Activated T-cell treated with anti-CD3 and anti-CD28 coated beads, Interleukin-2, amount 50 U/mL, for 4 hours (primary cell): ENCODE data around the gene CELA1. TPM values are rescaled to one million over a fixed set of nuclear protein-coding genes. Genes with fewer than 3 reads are reported as not detected.

Experiments used
- ATAC-seq, 2 donors: fragments of 200-7000 bp; cut with Tn5 transposase; one replicate each; pipeline ENCODE4 v1.10.0; 2021
- DNase-seq: peaks from one replicate; pipeline ENCODE4 v3.0.0-alpha.2; 2020
- H3K27me3 Mint-ChIP-seq: one replicate; pipeline ENCODE4 v1.8.0; 2021; ENCODE audit warnings: low read depth, mixed read lengths
- H3K36me3 Mint-ChIP-seq: one replicate; pipeline ENCODE4 v1.8.0; 2022; ENCODE audit warnings: mixed read lengths; ENCODE audit not compliant: insufficient read depth
- H3K4me1 Mint-ChIP-seq: one replicate; pipeline ENCODE4 v1.8.0; 2021; ENCODE audit warnings: low read depth, mixed read lengths
- H3K4me3 Mint-ChIP-seq: one replicate; pipeline ENCODE4 v1.8.0; 2021; ENCODE audit warnings: mild to moderate bottlenecking, moderate library complexity, mixed read lengths
- H3K9me3 Mint-ChIP-seq: one replicate; pipeline ENCODE4 v1.8.0; 2021; ENCODE audit warnings: mixed read lengths
- total RNA-seq, 3 donors: library from RNA; stranded (reverse); gene quantifications; one replicate each; pipeline ENCODE4 v1.2.1, GENCODE V29; 2021

Gene CELA1
- not detected for total RNA-seq

DNA sequence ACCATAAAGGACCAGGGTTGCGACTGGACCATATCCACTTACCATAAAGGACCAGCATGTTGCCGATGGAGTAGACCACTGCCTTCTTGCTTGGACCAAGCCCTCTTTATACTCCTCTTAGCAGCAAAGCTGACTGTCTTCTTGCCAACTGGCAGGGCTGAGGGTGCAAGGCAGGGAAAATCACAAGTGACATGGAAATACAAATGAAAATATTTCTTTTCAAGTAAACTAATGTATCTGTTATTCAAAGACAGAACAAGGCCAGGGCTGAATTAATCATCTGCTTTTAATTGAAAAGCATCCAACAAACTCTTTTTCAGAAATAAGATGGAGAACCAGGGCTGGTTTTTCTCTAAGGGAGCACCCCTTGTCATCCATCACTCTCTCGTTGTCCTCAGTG lies at the start of gene CELA1:
CELA1 (minus strand) TSS at position 99 of the 400 bp plus-strand sequence; CDS start at position 58, 41 bp downstream.
- Mint-ChIP-seq H3K27me3 (no peaks in the 10 kb centered on the region), H3K9me3 (no peaks in the 10 kb centered on the region), H3K4me3 (no peak within 1 kb of the TSS), H3K36me3 (no peaks in the 10 kb centered on the region), H3K4me1 (peaks cover 9% of the 10 kb centered on the region)
- DNase-seq: no peak
- no peak for ATAC-seq

DNA sequence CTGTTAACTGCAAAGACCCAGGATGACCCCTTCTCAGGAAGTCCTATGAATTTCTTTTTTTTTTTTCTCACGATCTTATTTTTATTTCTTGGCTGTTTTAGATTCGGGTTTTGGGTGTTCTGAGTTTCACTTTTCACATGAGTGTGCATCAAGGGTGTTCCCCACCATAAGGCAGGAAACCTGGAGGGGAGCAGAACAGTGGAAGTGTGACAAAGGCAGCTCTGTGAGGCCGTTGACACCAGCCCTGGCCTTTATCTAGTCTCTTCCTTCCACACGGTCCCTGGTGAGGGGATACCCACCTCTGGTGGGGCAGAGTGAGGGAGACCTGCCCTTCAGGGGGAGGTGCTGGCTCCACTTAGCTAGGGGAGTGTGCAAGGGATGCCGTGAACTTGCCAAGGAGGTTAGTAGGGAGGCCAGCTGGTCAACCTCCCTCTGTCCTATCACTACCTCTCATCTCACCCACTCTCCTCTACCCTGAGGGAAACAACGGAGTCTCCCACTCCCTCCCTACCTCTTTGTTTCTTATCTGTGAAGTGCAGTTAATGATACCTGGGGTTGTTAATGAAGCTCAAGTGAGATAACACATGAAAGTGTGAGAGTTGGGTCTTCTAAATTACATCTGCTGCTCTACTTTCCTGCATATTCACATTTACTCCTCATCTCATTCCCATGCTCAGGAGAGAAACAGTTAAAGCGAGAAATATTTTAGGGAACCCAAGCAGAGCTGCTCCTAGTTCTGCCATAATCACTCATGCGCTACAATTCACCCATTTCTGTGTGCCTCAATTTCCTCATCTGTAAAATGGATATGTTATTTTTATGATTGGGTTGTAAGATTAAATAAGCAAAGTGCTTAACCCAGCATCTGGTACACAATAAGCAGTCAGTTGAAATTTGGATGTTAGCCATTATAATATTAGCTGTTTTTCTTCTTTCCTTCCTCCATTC lies 49.1 kb upstream of the CELA1 start:
- peak; percentile 12 for DNase-seq
- Mint-ChIP-seq H3K9me3 (no peaks in the 10 kb centered on the region), H3K36me3 (no peaks in the 10 kb centered on the region), H3K4me1 (peaks cover 51% of the 10 kb centered on the region), H3K27me3 (no peaks in the 10 kb centered on the region), H3K4me3 (peak overlapping the region; percentile 19)
- ATAC-seq: peak; percentile 28 to 40

DNA sequence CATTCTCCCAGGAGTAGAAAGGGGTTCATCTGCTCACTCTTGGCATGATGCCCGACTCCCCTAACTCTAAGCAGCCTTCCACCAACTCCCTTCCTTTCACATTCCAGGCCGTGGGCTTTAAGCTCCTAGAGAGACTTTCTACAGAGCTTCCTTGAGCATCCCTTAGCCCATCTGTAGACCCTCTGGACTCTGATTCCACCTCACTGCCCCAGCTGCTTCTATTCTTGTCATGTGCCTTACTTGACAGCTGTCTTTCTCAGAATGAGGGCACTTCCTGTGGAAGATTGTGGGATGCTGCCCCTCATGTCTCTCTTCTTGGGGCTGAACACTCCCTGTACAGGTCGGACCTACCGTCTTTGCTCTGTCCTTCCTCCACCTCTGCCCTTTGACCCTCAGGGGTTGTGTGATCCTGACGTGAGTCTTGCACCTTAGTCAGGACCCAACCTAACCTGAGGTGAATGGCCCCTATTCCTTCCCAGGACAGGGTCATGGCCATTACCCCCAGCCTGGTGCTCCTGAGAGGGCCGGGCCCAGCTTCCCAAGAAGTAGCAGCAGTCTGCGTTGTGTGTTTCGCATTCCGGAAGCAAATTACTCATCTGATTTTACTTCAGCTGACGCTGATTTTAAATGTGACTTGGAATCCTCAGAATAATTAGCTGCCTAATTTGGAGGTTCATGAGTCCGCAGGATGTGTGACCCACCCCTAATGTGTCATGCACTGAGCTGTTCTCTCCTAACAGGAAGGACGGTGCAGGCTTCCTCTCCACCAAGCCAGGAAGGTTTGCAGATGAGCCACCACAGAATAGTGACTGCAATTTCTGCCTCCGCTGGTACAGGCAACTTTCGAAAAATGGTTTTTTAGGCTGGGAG lies 47.4 kb upstream of the CELA1 start:
- Mint-ChIP-seq H3K4me3 (peak overlapping the region; percentile 71), H3K27me3 (no peaks in the 10 kb centered on the region), H3K36me3 (no peaks in the 10 kb centered on the region), H3K4me1 (peaks cover 64% of the 10 kb centered on the region), H3K9me3 (no peaks in the 10 kb centered on the region)
- peak; percentile 64 to 65 for ATAC-seq
- peak; percentile 56 for DNase-seq

DNA sequence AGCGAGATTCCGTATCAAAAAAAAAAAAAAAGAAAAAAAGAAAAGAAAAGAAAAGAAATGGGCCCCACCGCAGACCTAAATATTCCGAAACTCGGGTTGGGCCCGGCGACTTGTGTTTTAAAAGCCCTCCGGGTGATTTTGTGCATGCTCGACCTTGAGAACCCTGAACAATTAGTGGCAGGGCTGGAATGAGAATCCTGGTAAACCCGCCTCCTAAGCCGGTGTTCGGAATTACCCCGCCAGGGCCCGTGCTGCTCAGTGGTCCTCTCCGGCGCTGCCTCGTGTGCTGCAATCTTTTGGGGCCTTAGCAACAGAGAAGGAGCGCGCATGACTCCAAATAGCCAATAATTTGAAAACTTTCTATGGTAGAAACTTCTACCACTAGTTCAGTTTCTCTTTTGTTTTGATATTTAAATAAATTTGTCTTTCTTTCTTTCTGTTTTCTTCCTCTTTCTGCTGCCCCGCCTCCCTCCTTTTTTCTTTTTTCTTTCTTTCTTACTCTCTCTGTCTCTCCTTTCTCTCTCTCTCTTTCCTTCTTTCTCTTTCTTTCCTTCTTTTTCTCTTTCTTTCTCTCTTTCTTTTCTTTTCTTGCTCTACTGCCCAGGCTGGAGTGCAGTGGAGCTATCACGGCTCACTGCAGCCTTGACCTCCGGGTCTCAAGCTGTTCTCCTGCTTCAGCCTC lies 46.2 kb upstream of the CELA1 start:
- ATAC-seq (peak; percentile 10 to 20), DNase-seq (peak; percentile 14)
- Mint-ChIP-seq H3K4me1 (peaks cover 71% of the 10 kb centered on the region), H3K27me3 (no peaks in the 10 kb centered on the region), H3K9me3 (no peaks in the 10 kb centered on the region), H3K36me3 (no peaks in the 10 kb centered on the region), H3K4me3 (peak overlapping the region; percentile 78)

DNA sequence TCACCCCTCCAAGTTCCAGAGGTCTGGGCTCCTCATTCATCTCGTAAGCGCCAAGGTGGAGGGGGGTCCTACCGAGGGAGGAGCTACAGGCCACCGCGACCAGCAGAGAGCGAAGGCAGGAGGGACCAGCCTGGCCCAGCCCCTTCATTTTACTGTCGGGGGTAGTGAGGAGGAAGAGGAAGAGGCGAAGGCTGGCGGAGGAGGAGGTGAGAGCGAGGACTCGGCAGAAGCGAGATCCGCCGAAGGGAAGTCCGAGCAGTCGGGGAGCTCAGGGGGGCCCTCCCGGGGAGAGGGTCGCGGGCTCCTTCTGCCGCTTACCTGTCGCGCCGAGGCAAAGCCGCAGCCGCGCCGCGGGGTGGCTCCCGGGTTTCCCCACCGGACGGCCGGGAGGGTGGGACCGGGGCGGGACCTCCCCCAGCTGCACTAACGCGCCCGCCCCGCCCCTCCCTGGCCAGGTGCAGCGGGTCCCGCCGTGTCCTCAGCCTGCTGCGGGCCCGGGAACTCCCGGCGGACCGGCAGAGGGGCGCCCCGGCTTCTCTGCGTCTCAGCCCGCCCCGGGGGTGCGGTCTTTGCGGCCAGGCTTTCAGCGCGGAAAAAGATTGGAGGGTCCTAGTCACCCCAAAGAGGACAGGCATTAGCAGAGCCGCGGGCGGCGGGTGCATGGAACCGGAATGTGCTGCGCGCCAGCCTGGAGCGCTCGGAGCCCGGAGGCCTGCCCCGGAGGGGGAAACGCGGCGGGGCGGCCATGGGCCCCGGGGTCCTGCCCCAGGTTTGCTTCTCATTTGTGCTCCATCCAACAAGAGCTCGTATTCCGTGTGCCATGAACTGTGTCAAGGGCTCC lies 45.0 kb upstream of the CELA1 start, which contains the start of gene GALNT6:
GALNT6 (minus strand) TSS at position 124 of the 841 bp plus-strand sequence. CDS start 11,625 bp downstream, outside the sequence.
- DNase-seq (peak; percentile 70), ATAC-seq (peak; percentile 69 to 71)
- H3K27me3 Mint-ChIP-seq: no peaks in the 10 kb centered on the region
- H3K36me3 Mint-ChIP-seq: no peaks in the 10 kb centered on the region
- peak within 1 kb of the TSS; percentile 91 for H3K4me3 Mint-ChIP-seq
- H3K4me1 Mint-ChIP-seq: peaks cover 76% of the 10 kb centered on the region
- H3K9me3 Mint-ChIP-seq: no peaks in the 10 kb centered on the region

DNA sequence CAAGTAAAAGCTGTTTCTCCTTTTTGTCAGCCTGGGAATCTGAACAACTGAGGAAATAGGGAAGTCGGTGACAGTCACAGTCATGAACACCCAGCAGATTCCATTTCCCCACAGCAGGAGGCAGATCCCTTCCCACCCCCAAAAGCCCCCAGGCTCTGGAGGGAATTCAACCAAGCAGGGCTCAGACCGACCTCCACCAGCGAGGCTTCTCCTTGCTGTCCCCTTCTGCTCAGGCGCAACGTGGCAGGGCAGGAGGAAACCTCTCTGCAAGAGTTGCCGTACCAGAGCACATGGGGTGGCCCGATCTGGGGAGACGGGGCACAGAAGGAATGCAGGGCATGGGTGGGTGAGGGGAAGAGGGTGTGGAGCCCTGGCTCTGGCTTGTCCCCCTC lies 44.4 kb upstream of the CELA1 start:
- H3K36me3 Mint-ChIP-seq: peaks cover 2% of the 10 kb centered on the region

DNA sequence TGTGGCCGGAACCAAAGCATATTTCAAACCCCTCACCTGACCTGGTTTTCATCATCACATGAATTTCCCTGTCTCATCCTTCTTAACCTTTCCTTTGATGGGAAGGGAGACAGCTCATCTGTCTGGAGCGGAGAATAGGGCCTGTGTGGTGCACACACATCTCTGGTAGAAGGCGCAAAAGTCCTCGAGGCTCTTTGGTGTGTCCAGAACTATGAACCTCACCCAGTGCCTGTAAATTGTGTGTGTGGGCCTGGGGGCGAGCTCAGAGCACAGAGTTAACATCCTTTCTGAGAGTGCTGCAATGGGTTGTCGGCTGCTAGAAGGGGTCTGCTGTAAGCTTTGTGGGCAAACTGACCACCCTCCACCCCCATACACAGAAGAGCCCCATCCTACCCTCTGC lies 44.0 kb upstream of the CELA1 start:
- Mint-ChIP-seq H3K9me3 (no peaks in the 10 kb centered on the region), H3K4me1 (peaks cover 72% of the 10 kb centered on the region), H3K27me3 (no peaks in the 10 kb centered on the region), H3K4me3 (peak overlapping the region; percentile 91), H3K36me3 (peaks cover 2% of the 10 kb centered on the region)
- ATAC-seq: no peak
- DNase-seq: no peak

More for the DNA sequence above, 44.4 kb upstream of the CELA1 start:
- Mint-ChIP-seq H3K9me3 (no peaks in the 10 kb centered on the region), H3K27me3 (no peaks in the 10 kb centered on the region), H3K4me1 (peaks cover 76% of the 10 kb centered on the region), H3K4me3 (peak overlapping the region; percentile 91)
- DNase-seq: peak; percentile 20
- peak; percentile 3 to 16 for ATAC-seq

DNA sequence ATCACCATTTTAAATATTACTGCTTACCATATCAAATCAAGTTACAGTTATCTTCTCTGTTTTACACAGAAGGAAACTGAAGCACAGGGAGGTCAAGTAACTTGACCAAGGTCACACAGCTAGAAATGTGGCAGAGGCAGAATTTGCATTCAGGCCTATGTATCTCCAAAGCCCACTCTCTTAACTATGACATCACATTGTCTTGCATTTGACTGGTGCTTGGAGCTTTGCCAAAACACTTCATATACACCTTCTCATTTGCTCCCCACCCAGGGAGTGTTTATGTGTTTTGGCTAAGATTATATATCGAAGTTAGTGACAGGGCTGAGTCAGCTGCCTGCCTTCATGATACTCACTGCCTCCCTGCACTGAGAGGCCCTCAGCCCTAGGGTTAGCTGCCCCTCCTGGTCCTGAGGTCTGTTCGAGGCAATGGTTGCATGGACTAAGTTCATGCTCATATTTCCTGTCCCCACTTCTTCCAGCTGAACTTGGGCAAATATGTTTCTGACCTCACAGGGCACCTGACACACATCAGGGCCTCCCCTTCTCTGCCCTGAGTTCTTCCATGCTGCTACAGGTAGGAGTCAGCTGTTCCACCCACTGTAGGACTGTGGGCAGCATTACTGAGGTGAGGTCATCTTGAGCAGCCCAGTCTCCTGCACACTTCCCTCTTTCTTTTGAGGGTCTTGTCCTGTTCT lies 43.0 kb upstream of the CELA1 start:
- H3K4me1 Mint-ChIP-seq: peaks cover 65% of the 10 kb centered on the region
- ATAC-seq (peak; percentile 25 to 30), DNase-seq (peak; percentile 9)
- no peak overlapping the region for H3K4me3 Mint-ChIP-seq
- H3K36me3 Mint-ChIP-seq: peaks cover 2% of the 10 kb centered on the region
- H3K27me3 Mint-ChIP-seq: no peaks in the 10 kb centered on the region
- no peaks in the 10 kb centered on the region for H3K9me3 Mint-ChIP-seq

DNA sequence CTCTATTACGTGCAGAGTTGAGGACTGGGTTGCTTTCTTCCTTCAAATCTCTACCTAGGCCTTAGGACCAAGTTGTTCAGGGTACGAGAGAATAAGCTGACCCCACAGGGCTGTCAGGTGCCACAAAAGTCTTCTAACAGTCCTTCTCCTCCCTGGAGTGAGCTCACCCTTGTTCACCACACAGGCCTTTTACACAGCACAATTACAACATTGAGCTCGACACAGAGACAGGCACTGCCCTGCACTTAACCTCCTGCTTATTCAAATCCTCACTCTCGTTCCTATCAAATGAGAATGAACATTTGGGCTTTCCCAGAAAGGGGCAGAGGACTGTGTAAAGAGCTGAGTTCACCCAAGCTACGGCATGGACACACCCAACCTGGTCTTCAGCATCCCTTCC lies 42.4 kb upstream of the CELA1 start:
- no peak overlapping the region for H3K4me3 Mint-ChIP-seq
- H3K4me1 Mint-ChIP-seq: peaks cover 64% of the 10 kb centered on the region
- ATAC-seq (no peak), DNase-seq (no peak)
- H3K27me3 Mint-ChIP-seq: no peaks in the 10 kb centered on the region
- H3K9me3 Mint-ChIP-seq: no peaks in the 10 kb centered on the region
- peaks cover 2% of the 10 kb centered on the region for H3K36me3 Mint-ChIP-seq

DNA sequence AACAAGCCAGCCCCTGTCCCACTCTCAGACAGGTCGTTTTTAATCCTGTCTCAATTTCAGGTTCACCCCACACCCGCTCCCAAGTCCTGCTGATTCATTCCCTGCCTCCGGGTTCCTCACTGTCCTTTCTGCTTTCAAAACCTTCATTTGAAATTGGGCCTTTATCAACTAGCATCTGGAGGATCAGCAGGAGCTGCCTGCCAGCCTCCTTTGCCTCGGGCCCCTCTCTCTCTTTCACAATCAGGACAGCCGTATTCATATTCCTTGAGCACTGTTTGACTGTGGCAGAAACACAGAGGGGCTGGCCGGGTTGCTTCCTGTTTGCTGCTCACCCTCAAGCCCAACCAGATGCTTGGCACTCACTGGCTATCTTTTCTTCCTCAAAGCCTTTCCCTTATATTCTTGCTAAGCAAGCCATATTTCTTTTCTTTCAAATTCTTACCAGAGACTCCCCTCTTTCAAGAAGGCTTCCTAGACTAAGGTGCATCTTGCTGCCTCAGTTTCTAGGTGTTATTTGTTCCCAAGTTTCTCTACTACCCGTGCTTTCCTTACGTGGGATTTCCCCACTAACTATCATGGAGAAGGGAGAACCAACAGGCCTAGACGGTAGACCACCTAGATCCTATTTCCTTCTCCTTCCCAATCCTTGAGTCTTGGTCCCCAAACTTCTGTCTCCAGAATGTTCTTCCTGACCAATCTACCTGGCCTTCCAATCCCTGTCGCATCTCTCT lies 41.8 kb upstream of the CELA1 start:
- ATAC-seq (no peak), DNase-seq (no peak)
- H3K4me1 Mint-ChIP-seq: peaks cover 64% of the 10 kb centered on the region
- H3K36me3 Mint-ChIP-seq: peaks cover 2% of the 10 kb centered on the region
- H3K9me3 Mint-ChIP-seq: no peaks in the 10 kb centered on the region
- H3K4me3 Mint-ChIP-seq: no peak overlapping the region
- no peaks in the 10 kb centered on the region for H3K27me3 Mint-ChIP-seq

DNA sequence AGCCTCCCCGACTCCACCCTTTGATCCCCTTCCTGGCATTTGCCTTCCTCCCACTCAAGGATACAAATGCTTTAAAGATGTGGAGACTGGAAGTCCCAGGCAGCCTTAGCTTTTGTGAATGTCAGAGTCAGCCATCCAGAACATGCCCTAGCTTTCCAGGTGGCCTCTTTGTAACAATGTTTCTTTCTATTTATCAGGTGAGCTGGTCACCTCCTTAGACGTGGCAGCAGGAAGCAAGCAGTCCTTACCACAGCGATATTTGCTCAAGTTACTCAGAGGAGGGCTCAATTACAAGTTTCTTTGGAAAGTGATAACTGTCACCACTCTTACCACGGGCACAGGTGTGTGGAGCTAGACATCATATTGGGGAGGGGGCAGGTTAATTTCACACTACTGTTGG lies 39.9 kb upstream of the CELA1 start:
- peaks cover 67% of the 10 kb centered on the region for H3K4me1 Mint-ChIP-seq
- ATAC-seq: no peak
- no peaks in the 10 kb centered on the region for H3K9me3 Mint-ChIP-seq
- H3K27me3 Mint-ChIP-seq: no peaks in the 10 kb centered on the region
- DNase-seq: no peak
- peaks cover 12% of the 10 kb centered on the region for H3K36me3 Mint-ChIP-seq
- H3K4me3 Mint-ChIP-seq: no peak overlapping the region

DNA sequence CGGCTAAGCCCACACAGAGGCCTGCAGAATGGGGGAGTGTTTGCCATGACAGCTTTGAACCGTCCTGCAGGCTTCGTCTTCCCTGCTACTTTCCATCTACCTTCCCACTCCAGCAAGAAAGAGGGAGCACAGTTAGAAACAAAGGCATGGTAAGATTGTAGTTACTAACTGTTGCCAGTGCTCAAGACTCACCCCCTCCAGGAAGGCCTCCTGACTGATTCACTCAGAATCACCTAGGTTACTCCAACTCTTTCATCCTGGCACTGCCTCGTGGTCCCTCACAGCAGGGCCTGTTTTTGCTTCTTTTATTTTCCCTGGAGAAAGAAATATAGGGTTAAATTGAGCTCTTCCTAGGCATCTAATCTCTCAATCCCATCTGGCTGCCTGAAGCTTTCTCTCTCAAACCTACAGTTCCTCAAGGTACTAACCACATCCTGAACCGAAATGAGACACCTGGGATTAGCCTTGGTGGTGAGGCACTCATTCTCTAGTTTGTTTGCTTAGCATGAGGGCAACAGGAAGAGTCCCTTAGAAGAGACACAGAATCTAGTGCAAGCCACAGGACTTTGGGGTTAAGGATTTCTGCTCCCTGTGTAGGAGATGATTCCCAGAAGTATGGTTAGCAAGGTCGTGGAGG lies 36.9 kb upstream of the CELA1 start:
- Mint-ChIP-seq H3K9me3 (no peaks in the 10 kb centered on the region), H3K4me1 (peaks cover 42% of the 10 kb centered on the region), H3K36me3 (peaks cover 23% of the 10 kb centered on the region)

More for the DNA sequence above, 36.9 kb upstream of the CELA1 start:
- H3K4me3 Mint-ChIP-seq: peak overlapping the region; percentile 29
- peak; percentile 37 to 43 for ATAC-seq
- no peak for DNase-seq
- no peaks in the 10 kb centered on the region for H3K27me3 Mint-ChIP-seq
